ENCODE data around the gene SAXO1.
"Not testable (repeated sequence)": the region's sequence is repeated elsewhere in the genome, so short reads cannot be mapped to it uniquely, and the experiment has no call there.

The SAXO1 gene

DNA sequence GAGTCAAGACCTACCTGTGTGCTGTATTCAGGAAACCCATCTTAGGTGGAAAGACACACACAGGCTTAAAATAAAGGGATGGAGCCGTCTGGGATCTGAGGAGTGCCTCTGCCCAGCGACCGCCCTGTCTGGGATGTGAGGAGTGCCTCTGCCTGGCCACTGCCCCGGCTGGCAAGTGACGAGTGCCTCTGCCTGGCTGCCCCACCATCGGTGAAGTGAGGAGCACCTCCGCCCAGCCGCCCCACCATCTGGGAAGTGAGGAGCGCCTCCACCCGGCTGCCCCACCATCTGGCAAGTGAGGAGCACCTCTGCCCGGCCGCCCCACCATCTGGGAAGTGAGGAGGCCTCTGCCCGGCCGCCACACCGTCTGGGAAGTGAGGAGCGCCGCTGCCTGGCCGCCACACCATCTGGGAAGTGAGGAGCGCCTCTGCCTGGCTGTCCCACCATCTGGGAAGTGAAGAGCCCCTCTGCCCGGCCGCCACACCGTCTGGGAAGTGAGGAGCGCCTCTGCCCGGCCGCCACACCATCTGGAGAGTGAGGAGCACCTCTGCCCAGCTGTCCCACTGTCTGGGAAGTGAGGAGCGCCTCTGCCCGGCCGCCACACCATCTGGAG, 33.7 kb downstream of the SAXO1 start:
- no peak for DNase-seq (ENCODE audit: low read depth)

DNA sequence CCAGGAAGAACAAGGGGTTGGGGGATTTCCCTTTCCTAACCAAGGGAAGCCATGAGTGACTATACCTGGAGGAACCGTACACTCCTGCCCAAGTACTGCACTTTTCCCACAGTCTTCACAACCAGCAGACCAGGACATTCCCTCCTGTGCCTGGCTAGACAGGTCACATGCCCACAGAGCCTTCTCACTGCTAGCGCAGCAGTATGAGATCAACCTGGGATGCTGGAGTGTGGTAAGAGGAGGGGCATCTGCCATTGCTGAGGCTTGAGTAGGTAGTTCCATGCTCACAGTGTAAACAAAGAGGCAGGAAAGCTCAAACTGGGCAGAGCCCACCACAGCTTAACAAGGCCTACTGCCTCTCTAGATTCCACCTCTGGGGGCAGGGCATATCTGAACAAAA, 35.9 kb downstream of the SAXO1 start:
- DNase-seq (ENCODE audit: low read depth) = no peak

DNA sequence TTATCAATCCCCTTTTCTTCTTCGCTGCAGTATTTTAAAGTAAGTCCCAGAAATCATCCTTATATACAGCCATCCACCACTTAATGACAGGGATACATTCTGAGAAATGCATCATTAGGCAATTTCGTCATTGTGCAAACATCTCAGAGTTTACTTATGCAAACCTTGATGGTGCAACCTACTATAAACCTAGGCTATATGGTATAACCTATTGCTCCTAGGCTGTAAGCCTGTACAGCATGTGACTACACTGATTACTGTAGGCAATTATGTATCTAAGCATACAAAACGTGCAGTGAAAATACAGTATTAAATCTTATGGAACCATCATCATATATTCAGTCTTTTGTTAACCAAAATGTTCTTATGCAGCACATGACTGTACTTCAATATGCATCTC, 36.8 kb downstream of the SAXO1 start:
- no peak for DNase-seq (ENCODE audit: low read depth)

DNA sequence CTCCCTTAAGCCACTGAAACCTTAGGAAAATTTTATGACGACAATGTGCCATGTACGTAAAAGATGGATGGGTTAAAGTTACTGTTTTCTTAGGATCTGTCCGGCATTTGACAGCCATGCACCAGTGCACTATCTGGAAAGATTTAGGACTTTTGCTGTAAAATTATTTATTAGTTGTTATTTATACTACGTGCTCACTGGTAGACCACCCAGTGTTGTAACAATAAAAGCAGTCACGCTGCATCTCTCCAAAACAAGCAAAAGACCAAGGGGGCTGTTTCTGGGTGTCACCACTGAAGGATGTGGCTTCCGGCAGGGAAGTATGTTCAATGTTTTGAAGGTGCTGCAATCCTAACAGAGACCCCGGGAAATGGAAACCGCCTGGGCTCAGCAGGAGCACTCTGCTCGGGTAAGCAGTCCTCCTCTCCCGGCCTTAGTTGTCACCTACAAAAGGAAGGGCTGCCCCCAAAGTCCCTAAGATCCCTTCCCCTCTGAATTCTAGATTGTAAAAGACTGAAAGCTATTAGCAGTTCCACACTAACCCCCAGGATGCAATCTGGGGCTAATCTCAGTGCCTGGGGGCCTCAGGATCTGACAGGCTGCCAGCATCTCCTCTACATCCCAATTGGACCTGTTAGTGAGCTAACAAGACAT, 38.6 kb downstream of the SAXO1 start:
- no peak for DNase-seq (ENCODE audit: low read depth)

DNA sequence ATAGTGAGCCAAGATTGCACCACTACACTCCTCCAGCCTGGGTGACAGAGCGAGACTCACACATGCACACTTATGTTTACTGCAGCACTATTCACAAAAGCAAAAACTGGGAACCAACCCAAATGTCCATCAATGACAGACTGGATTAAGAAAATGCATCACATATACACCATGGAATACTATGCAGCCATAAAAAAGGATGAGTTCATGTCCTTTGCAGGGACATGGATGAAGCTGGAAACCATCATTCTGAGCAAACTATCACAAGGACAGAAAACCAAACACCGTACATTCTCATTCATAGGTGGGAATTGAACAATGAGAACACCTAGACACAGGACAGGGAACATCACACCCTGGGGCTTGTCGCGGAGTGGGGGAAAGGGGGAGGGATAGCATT, 41.8 kb downstream of the SAXO1 start:
- not testable (repeated sequence) for DNase-seq (ENCODE audit: low read depth)

DNA sequence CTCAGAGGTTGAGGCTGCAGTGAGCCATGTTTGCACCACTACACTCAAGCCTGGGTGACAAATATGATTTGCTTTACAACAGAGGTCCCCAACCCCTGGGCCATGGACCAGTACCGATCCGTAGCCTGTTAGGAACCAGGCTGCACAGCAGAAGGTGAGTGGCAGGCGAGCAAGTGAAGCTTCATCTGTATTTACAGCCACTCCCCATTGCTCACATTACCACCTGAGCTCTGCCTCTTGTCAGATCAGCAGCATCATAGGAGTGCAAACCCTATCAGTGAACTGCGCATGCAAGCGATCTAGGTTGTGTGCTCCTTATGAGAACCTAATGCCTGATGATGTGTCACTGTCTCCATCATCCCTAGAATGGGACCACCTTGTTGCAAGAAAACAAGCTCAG, 42.5 kb downstream of the SAXO1 start:
- DNase-seq (ENCODE audit: low read depth) = no peak

DNA sequence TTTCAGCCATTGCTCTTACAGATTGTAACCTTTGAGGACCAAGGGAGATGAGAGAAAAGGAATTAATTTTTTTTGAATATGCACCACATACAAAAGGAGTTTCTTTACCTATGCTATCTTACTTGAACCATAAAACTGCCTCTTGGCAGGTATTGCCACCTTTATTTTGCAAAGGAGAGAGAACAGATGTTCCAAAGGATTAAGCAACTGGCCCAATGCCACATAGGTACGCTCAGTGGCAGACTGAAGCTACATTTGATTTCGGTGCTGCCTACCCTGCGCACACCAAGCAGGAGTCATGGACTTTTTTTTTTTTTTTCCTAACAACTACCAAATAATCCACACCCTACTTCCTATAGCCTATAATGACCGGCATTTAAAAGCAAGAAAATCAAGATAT, 43.1 kb downstream of the SAXO1 start:
- DNase-seq (ENCODE audit: low read depth) = no peak

DNA sequence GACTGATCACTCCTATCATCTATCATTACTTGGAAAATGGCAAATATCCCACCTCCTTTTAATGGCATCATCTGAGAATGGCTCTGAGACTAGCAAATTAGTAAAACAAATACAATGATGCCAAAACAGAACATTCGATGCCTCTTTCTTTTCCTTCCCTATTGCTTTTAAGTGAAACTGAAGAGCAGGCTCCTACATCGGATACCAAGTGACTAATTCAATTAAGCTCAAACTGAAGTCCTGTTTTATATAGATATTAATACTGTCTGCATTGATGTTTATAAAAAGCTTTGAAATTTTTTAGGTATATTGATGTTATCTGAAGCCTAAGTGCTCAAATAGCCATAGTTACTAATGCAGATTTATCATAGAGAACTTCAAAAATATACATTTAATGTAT, 43.9 kb downstream of the SAXO1 start:
- no peak for DNase-seq (ENCODE audit: low read depth)

DNA sequence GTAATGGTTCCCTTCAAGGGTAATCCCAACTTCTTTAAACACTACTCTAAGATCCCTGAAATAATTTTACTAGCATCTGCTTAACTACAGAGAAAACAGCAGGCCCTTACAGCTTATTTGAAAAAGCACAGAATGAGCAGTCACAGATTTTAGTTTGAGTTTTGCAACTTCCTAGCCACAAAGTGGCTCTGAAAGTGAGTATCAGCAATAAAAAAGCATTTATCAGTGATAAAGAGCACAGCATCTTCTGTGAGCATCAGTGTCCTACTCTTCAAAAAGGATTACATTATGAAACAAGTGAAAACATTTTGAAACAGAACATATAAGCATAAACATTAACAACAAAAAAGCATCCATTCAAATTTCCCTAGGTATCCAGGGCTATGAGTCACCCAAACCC, 45.0 kb downstream of the SAXO1 start:
- DNase-seq (ENCODE audit: low read depth) = no peak

DNA sequence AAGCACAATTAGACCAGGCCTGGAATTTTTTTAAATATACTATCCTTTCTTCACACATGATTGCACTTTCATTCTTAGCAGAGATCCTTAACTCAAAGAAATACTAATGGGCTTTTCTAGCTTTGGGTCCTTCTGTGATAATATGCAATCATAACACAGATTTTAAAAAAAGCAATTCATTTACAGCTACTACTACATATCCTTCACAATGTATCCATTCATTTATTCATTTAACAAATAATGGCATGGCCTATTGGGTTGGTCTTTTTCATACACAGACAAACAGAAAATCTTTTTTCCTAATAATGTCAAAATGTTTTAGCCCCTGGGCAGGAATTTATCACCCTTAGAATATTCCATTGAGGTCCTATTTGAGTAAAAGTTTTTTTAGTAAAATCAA, 47.0 kb downstream of the SAXO1 start:
- no peak for DNase-seq (ENCODE audit: low read depth)

DNA sequence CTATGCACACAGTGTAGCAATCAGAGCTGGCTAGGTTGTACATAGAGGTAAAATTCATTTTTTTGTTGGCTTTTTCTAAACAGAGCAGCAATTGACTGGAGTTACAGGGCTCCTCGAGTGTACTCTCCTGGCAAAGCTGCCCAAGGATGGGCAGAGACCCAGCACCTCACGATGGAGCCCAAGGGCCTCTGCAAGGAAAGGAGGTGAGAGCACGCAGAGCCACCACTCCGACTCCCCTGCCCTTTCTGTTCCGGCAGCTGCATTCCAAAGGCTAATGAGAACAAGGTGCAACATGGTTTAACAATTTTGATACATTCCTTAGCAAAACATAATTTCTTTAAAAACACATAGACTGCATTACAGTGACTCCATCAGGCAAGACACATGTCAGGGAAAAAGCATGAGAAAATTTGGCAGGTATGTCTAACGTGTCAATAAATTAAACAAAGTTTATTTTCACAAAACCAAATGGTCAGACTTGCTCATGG, 47.5 kb downstream of the SAXO1 start:
- DNase-seq (ENCODE audit: low read depth) = no peak

DNA sequence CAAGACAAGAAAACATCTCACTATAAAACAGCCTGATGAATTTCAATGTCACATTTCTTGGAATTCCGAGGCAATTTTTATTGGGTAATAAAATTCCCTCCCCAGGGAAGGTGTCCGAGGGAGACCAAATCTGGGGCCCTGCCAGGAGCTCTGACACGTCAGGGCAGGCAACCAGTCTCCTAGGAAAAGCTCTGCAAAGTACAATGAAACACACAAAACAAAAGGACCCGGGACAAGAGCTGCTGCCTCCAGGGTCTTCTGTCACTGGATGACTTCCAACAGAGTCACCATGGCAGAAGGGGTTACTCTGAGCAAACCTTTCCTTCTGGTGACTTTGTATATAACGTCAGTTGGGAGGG, 50.8 kb downstream of the SAXO1 start:
- DNase-seq (ENCODE audit: low read depth) = no peak

DNA sequence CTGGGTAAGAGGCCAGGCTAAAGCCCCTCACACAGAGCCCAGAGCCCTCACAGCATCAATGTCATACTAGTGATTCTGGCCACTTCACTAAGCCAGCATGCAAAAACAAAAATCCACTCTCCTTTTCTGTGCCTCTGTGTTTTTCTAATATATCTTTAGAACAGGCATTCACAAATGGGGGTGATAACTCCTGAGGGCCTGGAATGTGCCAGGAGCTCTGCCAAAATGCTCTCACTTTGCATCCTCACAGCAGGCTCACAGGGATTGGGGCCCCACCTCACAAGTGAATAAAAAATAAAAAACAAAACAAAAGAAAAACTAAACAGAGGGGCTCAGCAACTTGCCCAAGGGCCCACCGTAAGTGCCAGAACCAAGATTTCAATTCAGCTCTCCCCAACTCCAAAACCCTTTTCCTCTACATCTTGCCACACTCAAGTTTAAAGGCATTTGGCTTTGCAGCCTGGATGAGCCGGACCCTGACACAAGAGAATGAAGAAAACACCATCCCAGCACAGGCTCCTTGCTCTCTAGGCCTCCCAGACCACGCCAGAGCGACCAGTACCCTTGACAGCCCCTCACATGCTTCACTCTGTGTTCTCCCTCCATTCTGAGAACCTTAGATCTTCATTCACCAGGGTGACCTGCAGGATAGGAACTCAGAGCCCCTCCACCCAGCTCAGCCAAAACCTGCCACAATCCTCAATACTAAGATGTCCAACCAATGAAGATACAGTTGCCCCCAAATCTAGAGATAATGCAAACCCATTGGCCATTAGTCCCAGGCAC, 51.3 kb downstream of the SAXO1 start:
- DNase-seq (ENCODE audit: low read depth) = no peak

DNA sequence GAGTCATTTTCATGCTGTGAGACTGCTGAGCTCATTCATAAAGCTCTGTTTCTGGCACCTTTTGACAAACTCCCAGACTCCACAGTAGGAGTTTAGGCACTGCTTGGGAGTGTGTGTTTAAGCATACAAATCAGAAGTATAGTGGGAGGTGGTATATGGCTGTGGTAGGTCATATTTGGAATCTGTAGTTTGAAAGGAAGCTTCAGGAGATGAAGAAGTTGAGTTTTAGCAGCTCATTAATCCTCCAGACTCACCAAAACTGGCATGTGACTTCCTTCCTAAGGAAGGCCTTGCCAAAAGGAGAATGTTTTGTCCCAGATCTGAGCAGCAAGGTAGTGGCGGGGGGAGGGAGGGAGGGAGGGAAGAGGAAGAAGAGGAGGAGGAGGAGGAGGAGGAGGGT, 52.8 kb downstream of the SAXO1 start:
- no peak for DNase-seq (ENCODE audit: low read depth)

DNA sequence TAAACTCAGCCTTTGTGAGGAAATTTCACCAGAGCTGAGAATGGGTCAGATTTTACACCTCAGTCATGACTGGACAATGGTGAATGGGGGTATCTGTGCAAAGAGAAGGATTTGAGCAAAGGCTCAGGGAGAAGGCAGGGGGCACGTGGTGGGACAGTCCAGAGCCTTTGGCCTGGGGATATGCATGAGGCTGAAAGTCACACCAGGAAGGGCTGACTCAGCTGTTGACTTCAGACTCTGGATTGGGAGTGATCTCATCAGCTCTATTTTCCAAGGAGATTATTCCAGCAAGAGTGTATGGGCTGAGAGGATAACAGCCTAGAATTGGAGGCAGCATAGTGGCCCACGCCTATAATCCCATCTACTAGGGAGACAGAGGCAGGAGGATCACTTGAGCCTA, 53.6 kb downstream of the SAXO1 start:
- DNase-seq (ENCODE audit: low read depth) = no peak

DNA sequence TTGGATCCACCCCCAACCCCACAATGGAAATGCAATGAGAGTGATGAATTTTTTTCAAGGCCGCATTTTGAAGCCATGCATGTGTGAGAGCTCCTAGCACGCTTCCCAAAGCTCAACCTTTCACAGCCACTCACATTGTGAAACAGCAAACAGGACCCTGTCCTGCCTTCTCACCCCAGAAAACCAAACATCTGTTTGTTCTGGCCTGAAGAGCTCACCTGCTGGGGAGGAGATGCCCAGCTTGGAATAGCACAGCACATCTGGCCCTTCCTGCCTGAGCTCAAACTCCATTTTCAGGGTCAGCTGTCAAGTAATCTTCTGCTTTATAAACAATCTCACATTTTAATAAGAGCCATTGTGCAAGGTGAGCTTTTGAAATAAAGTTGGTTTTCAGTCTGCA, 54.8 kb downstream of the SAXO1 start:
- no peak for DNase-seq (ENCODE audit: low read depth)

DNA sequence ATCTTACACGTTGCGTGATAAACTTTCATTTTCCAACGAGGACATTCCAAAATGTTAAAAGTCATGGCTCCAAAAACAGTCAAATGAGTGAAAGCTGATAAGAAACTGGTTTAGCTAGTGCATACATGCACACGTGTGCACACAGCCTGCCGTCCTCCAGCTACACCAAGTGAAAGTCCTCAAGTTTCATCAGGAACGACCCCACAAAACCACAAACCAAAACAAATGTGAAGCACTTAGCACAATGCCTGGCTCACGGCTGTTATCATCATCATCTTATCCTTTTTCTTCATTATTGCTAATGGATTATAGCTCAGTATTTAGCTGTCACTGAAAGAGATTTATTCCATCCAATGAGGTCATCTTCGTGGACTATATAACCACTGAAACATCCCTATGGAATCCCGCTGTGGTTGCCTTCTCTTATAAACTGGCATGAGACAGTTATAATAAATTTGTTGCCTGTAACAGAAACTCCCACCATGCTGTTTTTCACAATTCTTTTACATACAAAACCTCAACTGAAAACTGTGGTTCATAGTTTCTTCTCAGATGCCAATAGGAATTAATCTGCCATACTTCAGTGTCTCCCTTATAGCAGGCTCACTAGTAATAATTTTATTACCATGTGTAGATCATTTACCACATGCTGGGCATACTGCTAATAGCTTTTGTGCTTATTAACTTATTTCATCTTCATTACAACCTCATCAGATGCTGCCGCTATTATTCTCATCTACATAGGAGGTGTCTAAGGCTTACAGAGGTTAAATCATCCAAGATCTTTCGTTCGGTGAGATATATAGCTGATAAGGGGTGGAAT, 56.1 kb downstream of the SAXO1 start:
- no peak for DNase-seq (ENCODE audit: low read depth)

DNA sequence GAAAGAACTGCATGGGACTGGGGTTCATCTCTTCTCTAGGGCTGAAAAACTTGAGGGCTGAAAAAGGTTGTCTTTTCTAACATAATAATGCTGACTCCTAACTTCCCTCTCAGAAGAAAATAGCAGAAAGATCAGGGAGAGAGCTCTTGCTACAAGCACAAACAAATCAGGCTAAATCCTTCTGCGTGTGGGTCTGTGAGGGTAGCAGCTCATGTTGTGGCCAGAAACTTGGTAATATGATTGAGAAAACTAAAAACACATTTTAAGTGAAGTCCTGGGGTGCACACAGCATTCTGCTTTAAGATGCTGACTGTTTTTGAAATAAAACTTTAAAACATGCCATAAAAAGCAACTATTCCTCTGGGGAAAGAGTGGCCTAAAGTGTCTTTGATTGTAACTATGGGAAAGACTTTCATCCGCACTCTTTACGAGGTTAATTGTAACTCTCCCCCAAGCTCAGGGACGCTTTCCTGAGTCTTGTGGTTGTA, 56.7 kb downstream of the SAXO1 start:
- no peak for DNase-seq (ENCODE audit: low read depth)

DNA sequence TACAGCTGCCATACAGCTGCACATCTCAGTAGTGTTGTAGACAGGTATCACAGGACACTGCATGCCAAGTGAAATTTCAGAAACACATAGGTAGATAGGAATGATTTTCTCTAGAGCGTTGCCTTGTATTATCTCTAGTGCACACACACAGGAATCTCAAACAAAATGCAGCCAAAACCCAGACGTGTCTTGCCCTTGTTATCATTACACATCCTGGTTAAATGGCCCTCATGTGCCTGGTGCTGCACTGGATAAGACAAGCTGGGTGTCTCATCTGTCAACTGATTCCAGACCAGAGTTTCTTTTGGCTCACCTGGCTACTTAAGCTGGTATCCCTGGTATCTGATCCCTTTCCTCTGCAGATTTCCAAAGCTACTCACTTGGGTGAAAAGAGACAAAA, 59.7 kb downstream of the SAXO1 start:
- DNase-seq (ENCODE audit: low read depth) = no peak

DNA sequence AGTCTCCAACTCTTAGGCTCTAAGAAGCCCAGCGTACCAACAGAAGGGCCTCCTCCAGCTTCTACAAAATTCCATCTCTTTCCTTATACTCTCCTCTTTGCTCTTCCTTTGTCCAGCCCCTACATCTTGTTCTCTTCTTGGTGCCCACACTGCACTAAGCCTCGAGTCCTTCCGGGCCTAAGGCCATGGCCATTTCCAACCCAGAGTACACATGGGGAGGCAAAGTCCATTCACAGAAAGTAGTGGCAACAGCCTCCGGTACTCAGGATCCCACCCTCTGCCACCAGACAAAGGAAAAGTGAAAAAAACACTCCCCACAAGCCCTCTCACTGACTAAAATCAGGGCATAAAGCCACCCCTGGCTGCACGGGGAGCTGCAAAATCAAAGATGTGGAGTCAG, 60.3 kb downstream of the SAXO1 start:
- no peak for DNase-seq (ENCODE audit: low read depth)

DNA sequence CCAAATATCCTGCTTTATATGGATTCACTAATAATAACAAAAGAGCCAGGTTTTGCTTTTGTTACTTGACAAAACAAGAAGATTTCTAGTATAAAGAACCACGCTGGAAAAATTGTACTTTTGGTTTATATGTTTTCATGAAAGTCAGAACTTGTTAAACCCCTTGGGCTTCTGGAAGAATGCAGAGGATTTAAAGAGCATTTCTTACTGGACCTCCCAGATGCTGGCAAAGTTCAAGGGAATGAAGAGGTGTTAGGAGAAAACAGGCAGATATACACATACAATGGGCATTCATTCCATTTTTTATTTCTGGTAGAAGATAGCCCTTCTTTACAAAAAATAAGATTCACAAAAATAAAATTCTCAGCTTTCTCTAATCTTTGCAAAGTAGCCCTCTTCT, 61.1 kb downstream of the SAXO1 start:
- DNase-seq (ENCODE audit: low read depth) = no peak

DNA sequence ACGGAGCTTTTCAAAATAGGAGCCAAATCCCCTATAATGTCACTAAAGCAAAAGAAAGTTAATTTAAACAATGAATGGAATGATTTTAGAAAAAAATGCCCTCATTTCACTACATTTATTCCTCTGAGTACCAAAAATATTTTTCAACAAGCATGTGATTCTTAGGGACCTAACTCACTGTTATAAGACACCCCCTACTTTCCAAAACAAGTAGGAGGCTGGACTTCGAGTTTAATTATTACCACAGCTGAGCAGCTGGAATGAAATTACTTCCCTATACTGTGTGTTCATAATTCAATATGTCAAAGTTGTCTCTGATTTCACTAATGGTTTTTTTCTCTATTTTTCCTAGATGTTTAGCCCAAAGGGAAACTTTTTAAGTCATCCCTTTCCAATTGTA, 61.6 kb downstream of the SAXO1 start:
- no peak for DNase-seq (ENCODE audit: low read depth)
